Activated naive CD4-positive, alpha-beta T cell treated with anti-CD3 and anti-CD28 coated beads, Interleukin-2, amount 50 U/mL, for 72 hours (primary cell): Measurements from ENCODE around the gene GABRD. TPM values are rescaled to one million over a fixed set of nuclear protein-coding genes. Genes with fewer than 3 reads are reported as not detected.
"Not testable (repeated sequence)": the region's sequence is repeated elsewhere in the genome, so short reads cannot be mapped to it uniquely, and the experiment has no call there.

ENCODE experiments used
- ATAC-seq, 2 donors: fragments of 150-1000 bp; cut with Tn5 transposase; 2 replicates each; pipeline ENCODE4 v1.10.0; 2021; ENCODE audit warnings: mild to moderate bottlenecking in 2 of 2, moderate library complexity in 2 of 2
- DNase-seq, 2 donors: peaks; one replicate each; pipeline ENCODE4 v3.0.0; 2021 to 2022; ENCODE audit warnings: low spot score in 2 of 2
- H3K27ac Mint-ChIP-seq, 2 donors: one replicate each; pipeline ENCODE4 v1.8.0; 2022; ENCODE audit warnings: mild to moderate bottlenecking in 2 of 2, mixed read lengths in 2 of 2
- H3K36me3 Mint-ChIP-seq, 2 donors: one replicate each; pipeline ENCODE4 v1.8.0; 2022; ENCODE audit warnings: mixed read lengths in 2 of 2
- H3K9me3 Mint-ChIP-seq, 2 donors: one replicate each; pipeline ENCODE4 v1.8.0; 2022; ENCODE audit warnings: mixed read lengths in 2 of 2
- total RNA-seq, 2 donors: library from RNA; stranded (reverse); gene quantifications; one replicate each; pipeline ENCODE4 v1.2.3, GENCODE V29; 2022

Gene GABRD
- total RNA-seq, 2 donors from 2014 or later: not detected

- not testable (repeated sequence) for H3K36me3 Mint-ChIP-seq, DNase-seq, H3K27ac Mint-ChIP-seq, ATAC-seq, H3K9me3 Mint-ChIP-seq
These were observed 37.4 kb upstream of the GABRD start for GRCh38 chr1:1981631-1982327.

GRCh38 chr1:1982379-1983232 lies 36.5 kb upstream of the GABRD start:
- H3K27ac Mint-ChIP-seq: no peak overlapping the region

GRCh38 chr1:1984560-1985070 lies 34.5 kb upstream of the GABRD start:
- DNase-seq (no peak), ATAC-seq (no peak)
- Mint-ChIP-seq H3K27ac (no peak overlapping the region), H3K9me3 (no peaks in the 10 kb centered on the region), H3K36me3 (no peaks in the 10 kb centered on the region)

More at GRCh38 chr1:1982379-1983232, 36.5 kb upstream of the GABRD start:
- DNase-seq: no peak
- Mint-ChIP-seq H3K36me3 (no peaks in the 10 kb centered on the region), H3K9me3 (no peaks in the 10 kb centered on the region)
- ATAC-seq: no peak

GRCh38 chr1:1985375-1986050 lies 33.6 kb upstream of the GABRD start:
- Mint-ChIP-seq H3K9me3 (no peaks in the 10 kb centered on the region), H3K27ac (no peak overlapping the region), H3K36me3 (no peaks in the 10 kb centered on the region)
- DNase-seq (no peak), ATAC-seq (no peak)

- H3K9me3 Mint-ChIP-seq: no peaks in the 10 kb centered on the region
- ATAC-seq (no peak), DNase-seq (no peak)
- H3K36me3 Mint-ChIP-seq: no peaks in the 10 kb centered on the region
- H3K27ac Mint-ChIP-seq: no peak overlapping the region
These were observed 32.5 kb upstream of the GABRD start for GRCh38 chr1:1986451-1987141.

GRCh38 chr1:1987142-1987510 lies 32.0 kb upstream of the GABRD start:
- DNase-seq (no peak), ATAC-seq (no peak)
- Mint-ChIP-seq H3K27ac (no peak overlapping the region), H3K36me3 (no peaks in the 10 kb centered on the region), H3K9me3 (no peaks in the 10 kb centered on the region)

- H3K9me3 Mint-ChIP-seq: no peaks in the 10 kb centered on the region
- no peaks in the 10 kb centered on the region for H3K36me3 Mint-ChIP-seq
- DNase-seq (no peak), ATAC-seq (no peak)
- H3K27ac Mint-ChIP-seq: no peak overlapping the region
These were observed 30.8 kb upstream of the GABRD start for GRCh38 chr1:1988061-1988945.

GRCh38 chr1:1989102-1989542 lies 30.0 kb upstream of the GABRD start:
- Mint-ChIP-seq H3K36me3 (no peaks in the 10 kb centered on the region), H3K9me3 (no peaks in the 10 kb centered on the region), H3K27ac (no peak overlapping the region)
- DNase-seq: no peak
- no peak for ATAC-seq

- Mint-ChIP-seq H3K9me3 (no peaks in the 10 kb centered on the region), H3K36me3 (no peaks in the 10 kb centered on the region), H3K27ac (no peak overlapping the region)
- DNase-seq (no peak), ATAC-seq (no peak)
These were observed 29.4 kb upstream of the GABRD start for GRCh38 chr1:1989789-1990188.

- Mint-ChIP-seq H3K9me3 (no peaks in the 10 kb centered on the region), H3K27ac (no peak overlapping the region), H3K36me3 (no peaks in the 10 kb centered on the region)
- ATAC-seq (no peak), DNase-seq (no peak)
These were observed 28.9 kb upstream of the GABRD start for GRCh38 chr1:1990222-1990621.

GRCh38 chr1:1994536-1994935 lies 24.6 kb upstream of the GABRD start:
- Mint-ChIP-seq H3K36me3 (no peaks in the 10 kb centered on the region), H3K9me3 (no peaks in the 10 kb centered on the region)
- DNase-seq: no peak

GRCh38 chr1:1996207-1996651 lies 22.9 kb upstream of the GABRD start:
- no peak for ATAC-seq
- Mint-ChIP-seq H3K27ac (peak overlapping the region in 1 of 2 donors; percentile 60), H3K9me3 (no peaks in the 10 kb centered on the region), H3K36me3 (no peaks in the 10 kb centered on the region)
- no peak for DNase-seq

More at GRCh38 chr1:1994536-1994935, 24.6 kb upstream of the GABRD start:
- H3K27ac Mint-ChIP-seq: no peak overlapping the region
- no peak for ATAC-seq

GRCh38 chr1:1997576-1997975 lies 21.6 kb upstream of the GABRD start:
- DNase-seq: no peak
- ATAC-seq: no peak
- Mint-ChIP-seq H3K36me3 (no peaks in the 10 kb centered on the region), H3K9me3 (no peaks in the 10 kb centered on the region), H3K27ac (no peak overlapping the region)

- ATAC-seq: no peak
- Mint-ChIP-seq H3K36me3 (no peaks in the 10 kb centered on the region), H3K27ac (no peak overlapping the region), H3K9me3 (no peaks in the 10 kb centered on the region)
- no peak for DNase-seq
These were observed 18.7 kb upstream of the GABRD start for GRCh38 chr1:2000432-2000831.

- H3K36me3 Mint-ChIP-seq: no peaks in the 10 kb centered on the region
- DNase-seq (no peak), ATAC-seq (no peak)
- H3K9me3 Mint-ChIP-seq: no peaks in the 10 kb centered on the region
- no peak overlapping the region for H3K27ac Mint-ChIP-seq
These were observed 18.3 kb upstream of the GABRD start for GRCh38 chr1:2000850-2001249.
